ENCODE results near the gene ZNF367. TPM values are rescaled to one million over a fixed set of nuclear protein-coding genes. Genes with fewer than 3 reads are reported as not detected.

The ZNF367 gene
- total and polyA plus RNA-seq, 9 of the 15 experiments (the other 6 are each of a cell fraction or from before 2014, with no cell fraction given): 2.7 to 14.4 (median 10.0) TPM

GRCh38 chr9:96418920-96419690 is 935 bp upstream of the ZNF367 start (continued):
- TF ChIP-seq ZNF184 (CRISPR knock-in tag; IDR thresholded peaks at IDR 0.05) (no peak), ARHGAP35 (IDR thresholded peaks at IDR 0.05; ENCODE audit: partially characterized antibody) (no peak), HSF4 (CRISPR knock-in tag; IDR thresholded peaks at IDR 0.05; ENCODE audit: borderline replicate concordance) (no peak), PTBP1 (IDR thresholded peaks at IDR 0.05; ENCODE audit: low read depth, low read length) (no peak), FOXK2 (conservative IDR thresholded peaks at IDR 0.05 in 1 of 2, IDR thresholded peaks at IDR 0.05 in 1 of 2; ENCODE audit: low read depth in 2 of 2) (0 out of 4 replicates have a peak, but pooled peaks of 1 of the 2 experiments have one; percentile 1), TCF3 (CRISPR knock-in tag; IDR thresholded peaks at IDR 0.05) (no peak), ELK3 (CRISPR knock-in tag; IDR thresholded peaks at IDR 0.05) (no peak), PYGO2 (tag; IDR thresholded peaks at IDR 0.05) (no peak), BHLHE40 (IDR thresholded peaks at IDR 0.05; ENCODE audit: low read length) (no peak), CBX1 (IDR thresholded peaks at IDR 0.05; ENCODE audit: low read depth) (peak; percentile 81), MYBL2 (IDR thresholded peaks at IDR 0.05; ENCODE audit: low read depth) (0 out of 2 replicates have a peak, but pooled peaks have one; percentile 48), MYBL2 (CRISPR knock-in tag; IDR thresholded peaks at IDR 0.05; ENCODE audit: borderline replicate concordance) (no peak), ZNF77 (CRISPR knock-in tag; IDR thresholded peaks at IDR 0.05) (no peak), SMAD4 (CRISPR knock-in tag; conservative IDR thresholded peaks at IDR 0.05) (peak; percentile 97), ARID2 (IDR thresholded peaks at IDR 0.05) (no peak), TEAD1 (CRISPR knock-in tag; IDR thresholded peaks at IDR 0.05) (no peak), ATF7 (IDR thresholded peaks at IDR 0.05) (no peak), XRCC4 (IDR thresholded peaks at IDR 0.05; ENCODE audit: extremely low read depth, insufficient read depth, insufficient read length) (no peak), RUNX1 (IDR thresholded peaks at IDR 0.05; ENCODE audit: low read depth) (no peak), RHOXF2B (CRISPR knock-in tag; conservative IDR thresholded peaks at IDR 0.05) (no peak), ILF3 (IDR thresholded peaks at IDR 0.05; ENCODE audit: borderline replicate concordance) (no peak), GATAD2B (IDR thresholded peaks at IDR 0.05; ENCODE audit: borderline replicate concordance) (peak; percentile 66; the same call in 1 of the 2 replicates), CBX3 (IDR thresholded peaks at IDR 0.05; ENCODE audit: borderline replicate concordance in 1 of 2, low read length in 2 of 2) (0 out of 3 replicates have a peak, but pooled peaks of 1 of the 2 experiments have one; percentile 70), PHF21A (IDR thresholded peaks at IDR 0.05; ENCODE audit: borderline replicate concordance, low read depth) (no peak), ZEB2 (IDR thresholded peaks at IDR 0.05) (no peak)
- TF ChIP-seq, protein P1, sequence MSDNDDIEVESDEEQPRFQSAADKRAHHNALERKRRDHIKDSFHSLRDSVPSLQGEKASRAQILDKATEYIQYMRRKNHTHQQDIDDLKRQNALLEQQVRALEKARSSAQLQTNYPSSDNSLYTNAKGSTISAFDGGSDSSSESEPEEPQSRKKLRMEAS (CRISPR knock-in tag; IDR thresholded peaks at IDR 0.05): no peak
- TF ChIP-seq, protein P2, sequence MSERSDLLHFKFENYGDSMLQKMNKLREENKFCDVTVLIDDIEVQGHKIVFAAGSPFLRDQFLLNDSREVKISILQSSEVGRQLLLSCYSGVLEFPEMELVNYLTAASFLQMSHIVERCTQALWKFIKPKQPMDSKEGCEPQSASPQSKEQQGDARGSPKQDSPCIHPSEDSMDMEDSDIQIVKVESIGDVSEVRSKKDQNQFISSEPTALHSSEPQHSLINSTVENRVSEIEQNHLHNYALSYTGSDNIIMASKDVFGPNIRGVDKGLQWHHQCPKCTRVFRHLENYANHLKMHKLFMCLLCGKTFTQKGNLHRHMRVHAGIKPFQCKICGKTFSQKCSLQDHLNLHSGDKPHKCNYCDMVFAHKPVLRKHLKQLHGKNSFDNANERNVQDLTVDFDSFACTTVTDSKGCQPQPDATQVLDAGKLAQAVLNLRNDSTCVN (CRISPR knock-in tag; IDR thresholded peaks at IDR 0.05): no peak
- TF ChIP-seq, protein P3, sequence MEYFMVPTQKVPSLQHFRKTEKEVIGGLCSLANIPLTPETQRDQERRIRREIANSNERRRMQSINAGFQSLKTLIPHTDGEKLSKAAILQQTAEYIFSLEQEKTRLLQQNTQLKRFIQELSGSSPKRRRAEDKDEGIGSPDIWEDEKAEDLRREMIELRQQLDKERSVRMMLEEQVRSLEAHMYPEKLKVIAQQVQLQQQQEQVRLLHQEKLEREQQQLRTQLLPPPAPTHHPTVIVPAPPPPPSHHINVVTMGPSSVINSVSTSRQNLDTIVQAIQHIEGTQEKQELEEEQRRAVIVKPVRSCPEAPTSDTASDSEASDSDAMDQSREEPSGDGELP (CRISPR knock-in tag; IDR thresholded peaks at IDR 0.05; ENCODE audit: borderline replicate concordance): peak; percentile 56

Measured in K562 (cell line).